ENCODE data around the gene KLHL7.

The KLHL7 gene, protein sequence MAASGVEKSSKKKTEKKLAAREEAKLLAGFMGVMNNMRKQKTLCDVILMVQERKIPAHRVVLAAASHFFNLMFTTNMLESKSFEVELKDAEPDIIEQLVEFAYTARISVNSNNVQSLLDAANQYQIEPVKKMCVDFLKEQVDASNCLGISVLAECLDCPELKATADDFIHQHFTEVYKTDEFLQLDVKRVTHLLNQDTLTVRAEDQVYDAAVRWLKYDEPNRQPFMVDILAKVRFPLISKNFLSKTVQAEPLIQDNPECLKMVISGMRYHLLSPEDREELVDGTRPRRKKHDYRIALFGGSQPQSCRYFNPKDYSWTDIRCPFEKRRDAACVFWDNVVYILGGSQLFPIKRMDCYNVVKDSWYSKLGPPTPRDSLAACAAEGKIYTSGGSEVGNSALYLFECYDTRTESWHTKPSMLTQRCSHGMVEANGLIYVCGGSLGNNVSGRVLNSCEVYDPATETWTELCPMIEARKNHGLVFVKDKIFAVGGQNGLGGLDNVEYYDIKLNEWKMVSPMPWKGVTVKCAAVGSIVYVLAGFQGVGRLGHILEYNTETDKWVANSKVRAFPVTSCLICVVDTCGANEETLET

DNA sequence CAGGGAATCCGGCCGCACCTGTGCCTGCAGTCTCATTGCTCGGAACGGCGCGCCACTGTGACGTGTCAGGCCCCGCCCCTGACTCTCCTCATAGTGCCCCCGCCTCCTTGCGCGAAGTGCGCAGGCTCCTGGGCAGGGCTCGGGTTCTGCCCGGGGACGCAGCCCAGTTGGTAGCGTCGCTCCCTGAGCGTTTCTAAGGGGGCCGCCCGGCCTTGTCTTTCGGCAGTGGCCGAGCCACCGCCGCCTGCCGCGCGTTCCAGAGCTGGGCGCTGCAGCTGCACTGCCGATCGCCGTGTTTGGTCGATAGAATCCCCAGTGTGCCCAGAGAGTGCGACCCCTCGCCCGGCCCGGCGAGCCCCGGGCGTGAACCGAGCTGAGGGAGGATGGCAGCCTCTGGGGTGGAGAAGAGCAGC lies at the start of gene KLHL7:
Gene KLHL7 (plus strand): TSS at position 142 of the 413 bp plus-strand sequence. CDS start 242 bp downstream, at position 384.
- peak; percentile 96 for DNase-seq

DNA sequence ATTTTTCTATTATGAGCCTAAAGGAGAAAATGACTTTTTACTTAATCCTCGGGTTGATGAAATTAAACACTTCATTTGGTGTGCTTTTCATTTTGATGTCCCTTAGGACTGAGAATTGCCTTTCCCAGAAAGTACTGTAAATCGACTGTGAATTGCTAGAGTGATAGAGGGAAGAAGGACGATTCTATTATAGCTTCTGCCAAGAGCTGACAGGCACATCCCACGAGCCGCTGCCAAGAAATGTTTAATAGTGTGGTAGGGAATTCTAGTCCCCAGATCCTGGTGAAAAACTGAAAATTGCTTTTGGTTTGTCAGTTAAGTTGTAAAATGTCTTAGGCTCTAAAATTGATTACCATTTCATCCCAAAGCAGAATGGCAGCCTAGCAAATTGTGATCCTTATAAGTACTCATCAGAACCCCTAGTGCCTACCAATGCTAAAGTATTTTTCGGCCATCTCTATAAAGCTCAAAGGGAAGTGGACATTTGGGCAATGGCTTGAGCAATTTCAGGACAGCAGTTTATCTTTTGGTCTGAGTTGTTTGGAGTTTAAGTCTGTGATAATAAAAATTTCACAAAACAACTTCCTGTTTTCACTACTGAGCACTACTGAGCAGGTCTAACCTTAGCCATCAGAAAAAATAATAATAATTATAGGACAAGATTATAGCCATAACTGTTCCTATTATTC lies 47.0 kb upstream of the KLHL7 start:
- no peak for DNase-seq

DNA sequence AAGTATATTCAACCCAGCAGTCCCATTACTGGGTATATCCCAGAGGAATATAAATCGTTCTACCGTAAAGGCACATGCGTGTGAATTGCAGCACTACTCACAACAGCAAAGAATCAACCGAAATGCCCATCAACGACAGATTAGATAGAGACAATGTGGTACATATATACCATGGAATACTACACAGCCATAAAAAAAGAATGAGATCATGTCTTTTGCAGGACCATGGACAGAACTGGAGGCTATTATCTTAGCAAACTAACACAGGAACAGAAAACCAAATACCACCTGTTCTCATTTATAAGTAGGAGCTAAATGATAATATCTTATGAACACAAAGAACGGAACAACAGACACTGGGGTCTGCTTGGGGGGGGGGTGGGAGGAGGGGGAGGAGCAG lies 44.3 kb upstream of the KLHL7 start:
- DNase-seq: no peak

DNA sequence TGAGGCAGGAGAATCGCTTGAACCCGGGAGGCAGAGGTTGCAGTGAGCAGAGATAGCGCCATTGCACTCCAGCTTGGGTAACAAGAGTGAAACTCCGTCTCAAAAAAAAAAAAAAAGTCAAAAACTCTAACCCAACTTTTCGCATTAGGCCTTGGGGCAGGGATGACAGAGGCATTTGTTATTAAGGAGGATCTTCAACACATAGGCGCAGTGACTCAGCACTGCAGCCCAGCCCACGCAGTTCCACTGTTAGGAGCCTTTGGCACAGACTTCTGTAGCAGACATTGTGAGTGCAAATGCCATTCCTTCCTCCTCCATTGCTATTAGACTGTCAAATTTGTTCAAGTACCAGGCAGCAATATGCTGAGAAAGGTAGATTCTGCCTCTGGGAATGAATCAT lies 43.1 kb upstream of the KLHL7 start:
- no peak for DNase-seq

DNA sequence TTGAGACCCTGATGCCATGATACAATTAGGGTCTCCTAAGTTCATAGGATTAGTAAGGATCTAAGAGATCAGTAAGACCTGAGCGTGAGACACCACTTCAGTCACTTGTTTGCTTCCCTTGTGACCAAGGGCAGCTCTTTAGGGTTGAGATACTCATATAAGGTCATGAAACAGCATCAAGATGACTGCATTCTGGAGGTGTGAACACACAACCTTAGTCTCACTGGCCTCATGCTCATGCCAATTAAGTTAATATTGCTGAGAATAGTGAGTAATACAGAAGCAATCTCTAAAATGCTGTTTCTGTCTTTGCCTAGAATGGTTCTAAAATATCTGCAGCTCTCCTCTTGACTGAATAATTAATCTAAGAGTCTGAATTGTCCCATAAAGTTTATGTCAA lies 39.6 kb upstream of the KLHL7 start:
- no peak for DNase-seq

DNA sequence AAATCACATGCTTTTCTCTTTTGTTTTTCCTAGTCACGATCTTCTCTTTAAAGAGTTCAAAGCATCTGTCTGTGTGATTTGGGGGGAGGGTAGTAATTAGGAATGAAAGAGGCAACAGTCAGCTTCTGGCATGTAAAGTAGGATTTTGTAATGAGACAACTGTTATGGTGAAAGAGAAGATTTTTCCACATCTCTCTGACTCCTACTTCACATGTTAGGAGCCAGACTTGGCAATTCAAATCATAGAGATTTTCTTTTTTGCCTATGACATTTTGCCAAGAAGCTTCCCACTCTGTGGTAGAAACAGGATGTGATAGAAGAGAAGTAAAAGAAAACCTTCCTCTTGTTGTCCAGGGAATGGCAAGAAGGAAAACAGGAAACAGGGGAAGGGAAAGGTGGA lies 38.3 kb upstream of the KLHL7 start:
- no peak for DNase-seq

DNA sequence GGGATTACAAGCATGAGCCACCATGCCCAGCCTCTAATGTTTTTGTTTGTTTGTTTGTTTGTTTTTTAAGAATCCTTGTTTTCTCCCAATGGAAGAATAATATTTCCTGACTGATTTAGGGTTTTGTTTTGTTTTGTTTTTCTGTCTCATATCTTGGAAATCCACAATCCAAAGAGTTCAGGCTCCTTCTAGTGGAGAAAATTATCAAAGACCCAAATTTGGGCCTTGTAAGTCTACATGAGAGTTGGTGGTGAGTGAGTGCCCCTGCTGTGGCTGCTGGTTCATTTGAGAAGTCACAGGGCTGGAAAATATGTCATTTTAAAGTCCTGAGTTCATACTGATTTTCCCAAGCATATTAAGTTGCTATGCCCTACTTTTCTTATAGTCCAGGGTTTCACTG lies 33.5 kb upstream of the KLHL7 start:
- DNase-seq: no peak

DNA sequence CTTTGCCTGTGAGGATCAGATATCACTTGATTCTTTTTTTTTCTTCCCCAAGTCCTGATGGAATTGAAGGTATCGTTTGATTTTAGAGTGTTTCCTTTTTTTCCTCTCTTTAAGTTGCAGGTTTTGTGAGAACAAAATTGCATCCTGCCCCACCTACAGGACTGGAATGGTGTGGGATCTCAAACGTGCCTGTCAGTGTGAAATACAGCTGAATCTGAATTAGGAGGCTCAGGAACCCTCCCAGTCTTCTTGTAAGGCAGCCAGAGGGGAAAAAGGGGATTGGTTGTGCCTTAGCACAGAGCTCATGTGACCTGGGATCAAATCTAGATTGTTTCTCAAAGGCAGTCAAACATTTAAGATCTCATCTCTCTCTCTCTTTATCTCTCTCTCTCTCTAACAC lies 32.7 kb upstream of the KLHL7 start:
- no peak for DNase-seq

DNA sequence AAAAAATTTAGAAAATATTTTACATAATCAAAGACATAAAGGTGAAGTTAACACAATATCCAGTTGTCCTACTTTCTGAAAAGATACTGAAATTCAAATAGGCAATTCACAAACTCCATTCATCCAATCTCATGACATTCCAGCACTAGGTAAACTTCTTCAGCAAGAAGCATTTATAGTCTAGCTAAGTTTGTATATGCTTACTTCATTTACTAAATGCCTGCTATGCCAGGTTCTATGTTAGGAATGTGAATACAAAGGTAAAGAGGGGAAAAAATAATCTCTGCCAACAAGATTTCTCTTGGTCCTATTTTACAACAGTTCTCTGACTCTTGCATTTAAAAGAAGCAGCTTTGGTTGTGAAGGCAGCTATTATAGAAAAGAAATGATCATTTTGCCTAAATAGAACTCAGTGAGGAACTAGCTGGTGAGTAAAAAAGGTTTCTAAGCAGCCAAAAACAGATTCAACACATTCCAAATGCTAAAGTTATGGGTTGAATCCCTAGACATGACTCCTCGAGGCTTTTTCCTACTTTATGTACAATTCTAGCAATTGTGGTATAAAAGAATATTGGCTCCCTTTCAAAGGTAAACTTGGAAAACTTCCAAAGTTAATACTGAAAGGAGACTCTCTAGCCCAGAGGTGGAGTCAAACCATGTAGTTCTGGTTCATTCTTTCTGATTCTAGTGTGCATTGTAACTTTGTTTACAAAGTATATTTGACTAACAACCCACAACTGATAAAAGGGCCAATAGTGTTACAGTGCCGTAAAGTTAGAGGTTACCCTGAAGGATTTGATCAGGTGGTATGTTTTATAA lies 30.9 kb upstream of the KLHL7 start:
- DNase-seq: no peak

DNA sequence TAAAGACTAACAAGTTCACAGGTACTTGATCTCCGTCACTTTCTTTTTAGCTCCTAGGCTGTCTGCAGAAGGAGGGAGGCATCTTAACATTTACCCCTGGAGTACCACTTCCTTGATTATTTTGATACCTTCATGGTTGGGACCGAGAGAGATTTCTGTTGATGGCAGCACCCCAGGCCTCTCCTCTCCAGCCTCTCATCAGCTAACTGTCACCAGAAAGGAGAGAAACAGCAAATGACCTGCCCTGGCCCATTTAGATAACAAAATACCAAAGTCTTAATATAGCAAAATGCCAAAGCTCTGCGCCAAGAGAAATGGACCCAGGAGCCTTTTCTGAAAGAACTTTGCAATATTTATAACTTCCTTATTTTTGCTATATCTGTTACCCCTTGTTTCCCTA lies 30.0 kb upstream of the KLHL7 start:
- DNase-seq: no peak

DNA sequence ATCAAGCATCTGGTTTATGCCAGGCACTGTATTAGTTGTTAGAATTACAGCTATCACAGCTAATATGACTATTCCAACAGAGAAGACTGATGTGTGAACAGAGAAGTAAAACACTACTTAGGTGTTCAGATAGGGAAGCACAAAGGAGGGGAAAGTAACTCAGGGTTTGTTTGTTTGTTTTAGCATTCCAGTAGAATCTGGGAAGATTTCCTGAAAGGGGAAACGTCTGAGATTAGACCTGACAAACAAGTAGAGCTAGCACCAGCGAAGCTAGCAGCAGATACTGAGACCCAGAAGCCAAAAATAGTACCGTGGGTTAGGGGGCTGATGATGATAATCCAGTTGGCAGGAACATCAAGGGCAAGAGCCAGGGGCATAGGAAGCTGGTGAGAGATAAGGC lies 28.8 kb upstream of the KLHL7 start:
- no peak for DNase-seq

DNA sequence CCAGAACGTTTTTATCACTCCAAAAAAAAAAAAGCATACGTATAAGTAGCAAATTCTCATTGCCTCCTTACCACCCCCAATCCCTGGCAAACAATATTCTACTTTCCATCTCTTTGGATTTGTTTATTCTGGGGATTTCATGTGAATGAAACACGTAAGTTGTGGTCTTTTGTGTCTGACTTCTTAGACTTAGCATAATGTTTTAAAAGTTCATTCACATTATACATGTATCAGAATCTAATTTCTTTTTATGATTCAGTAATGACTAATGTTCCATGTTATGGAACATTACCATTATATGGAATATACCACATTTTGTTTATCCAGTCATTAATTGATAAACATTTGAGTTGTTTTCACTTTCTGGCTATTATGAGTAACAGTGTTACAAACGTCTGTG lies 12.5 kb upstream of the KLHL7 start:
- no peak for DNase-seq

DNA sequence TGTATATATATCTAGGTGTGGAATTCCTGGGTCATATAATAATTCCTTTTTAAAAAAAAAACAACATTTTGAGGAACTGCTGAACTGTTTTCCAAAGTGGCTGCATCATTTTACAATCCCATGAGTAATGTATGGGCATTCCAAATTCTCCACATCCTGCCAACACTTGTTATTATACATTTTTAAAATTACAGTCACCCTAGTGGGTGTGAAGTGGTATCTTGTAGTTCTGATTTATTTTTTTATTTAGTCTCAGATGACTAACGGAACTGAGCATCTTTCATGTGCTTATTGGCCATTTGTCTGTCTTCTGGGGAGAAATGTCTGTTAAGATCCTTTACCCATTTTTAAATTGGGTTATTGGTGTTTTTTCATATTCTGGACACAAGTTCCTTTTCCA lies 12.0 kb upstream of the KLHL7 start:
- no peak for DNase-seq

DNA sequence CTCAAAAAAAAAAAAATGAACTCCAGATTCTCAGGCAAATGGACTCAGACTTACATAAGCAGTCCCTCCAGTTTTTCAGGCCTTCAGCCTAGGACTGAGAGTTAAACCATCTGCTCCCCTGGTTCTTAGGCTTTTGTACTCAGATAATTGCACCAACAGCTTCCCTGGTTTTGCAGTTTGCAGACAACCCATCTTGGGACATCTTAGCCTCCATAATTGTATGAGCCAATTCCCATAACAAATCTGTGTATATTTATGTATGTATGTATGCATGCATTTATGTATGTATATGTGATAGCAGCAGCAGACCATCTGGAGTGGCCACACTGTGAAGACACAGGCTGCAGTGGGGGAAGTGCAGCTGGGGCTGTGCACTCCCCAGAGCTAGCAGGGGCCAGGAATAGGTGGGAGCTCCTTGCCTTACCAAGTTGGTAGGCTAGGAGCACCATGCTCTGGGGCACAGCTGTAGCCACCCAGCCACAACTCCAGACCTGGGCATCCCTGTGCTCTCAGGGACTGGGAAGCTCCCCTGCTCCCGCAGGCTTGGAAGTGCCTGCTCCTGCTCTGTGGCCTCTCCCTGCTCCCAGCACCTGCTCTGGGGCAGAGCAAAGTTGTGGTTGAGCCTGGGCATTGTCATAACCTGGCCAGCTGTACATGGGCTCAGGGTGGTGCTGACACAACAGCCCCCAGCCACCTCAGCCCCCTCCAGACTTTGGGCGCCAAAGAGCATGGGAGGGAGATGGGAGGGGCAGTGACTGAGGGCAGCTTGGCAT lies 8.9 kb upstream of the KLHL7 start:
- DNase-seq: no peak

DNA sequence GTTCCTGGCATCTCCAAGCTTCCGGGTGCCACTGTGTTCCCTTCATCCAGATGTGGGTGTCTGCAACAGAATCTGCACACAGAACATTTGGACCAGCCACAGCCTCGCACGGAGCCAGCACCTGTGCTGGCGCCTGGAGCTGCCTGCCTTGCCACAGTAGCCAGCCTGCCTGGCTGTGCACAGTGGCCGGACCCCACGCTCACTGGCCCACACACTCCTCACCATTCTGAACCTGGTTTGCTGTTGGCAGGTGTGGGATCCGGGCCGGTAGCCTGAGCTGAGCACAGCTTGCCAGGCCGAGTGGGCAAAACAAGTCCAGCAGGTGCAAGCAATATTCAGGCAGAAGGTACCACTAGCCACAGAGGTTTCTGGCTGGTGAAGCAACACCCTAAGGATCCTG lies 7.6 kb upstream of the KLHL7 start:
- no peak for DNase-seq

DNA sequence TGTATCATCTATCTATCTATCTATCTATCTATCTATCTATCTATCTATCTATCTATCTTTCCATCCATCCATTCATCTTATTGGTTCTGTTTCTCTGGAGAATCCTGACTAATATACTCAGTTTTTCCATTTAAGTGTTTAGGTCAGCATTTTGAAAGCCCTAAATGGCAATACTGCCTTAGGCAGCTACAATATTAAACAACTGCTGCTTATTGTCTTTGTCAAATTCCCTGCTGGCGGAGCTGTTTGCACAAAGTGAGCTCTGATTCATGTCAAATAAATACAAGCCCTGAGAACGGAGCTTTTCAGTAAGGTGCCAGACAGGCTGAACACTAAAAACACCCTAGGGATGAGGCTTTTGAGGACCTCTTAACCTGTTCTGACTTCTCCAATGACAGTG lies 7.1 kb upstream of the KLHL7 start:
- DNase-seq: no peak

DNA sequence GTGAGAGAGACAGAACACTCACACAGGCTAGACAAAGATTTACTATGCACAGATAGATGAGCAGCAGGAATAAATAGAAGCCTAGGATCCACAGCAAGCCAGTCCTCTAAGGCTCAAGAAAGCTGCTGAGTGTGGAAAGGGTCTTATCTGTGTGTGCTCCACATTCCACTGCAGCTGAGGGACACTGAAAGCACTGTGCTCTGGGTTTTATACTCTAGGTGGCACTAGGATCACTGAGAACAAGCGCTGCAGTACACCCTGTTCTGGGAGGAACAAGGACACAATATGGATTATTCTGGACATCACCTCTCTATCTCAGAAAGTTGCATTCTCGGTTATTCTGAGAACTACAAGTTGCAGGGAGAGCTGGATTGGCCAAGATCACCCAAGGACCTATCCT lies 4.9 kb upstream of the KLHL7 start:
- no peak for DNase-seq

DNA sequence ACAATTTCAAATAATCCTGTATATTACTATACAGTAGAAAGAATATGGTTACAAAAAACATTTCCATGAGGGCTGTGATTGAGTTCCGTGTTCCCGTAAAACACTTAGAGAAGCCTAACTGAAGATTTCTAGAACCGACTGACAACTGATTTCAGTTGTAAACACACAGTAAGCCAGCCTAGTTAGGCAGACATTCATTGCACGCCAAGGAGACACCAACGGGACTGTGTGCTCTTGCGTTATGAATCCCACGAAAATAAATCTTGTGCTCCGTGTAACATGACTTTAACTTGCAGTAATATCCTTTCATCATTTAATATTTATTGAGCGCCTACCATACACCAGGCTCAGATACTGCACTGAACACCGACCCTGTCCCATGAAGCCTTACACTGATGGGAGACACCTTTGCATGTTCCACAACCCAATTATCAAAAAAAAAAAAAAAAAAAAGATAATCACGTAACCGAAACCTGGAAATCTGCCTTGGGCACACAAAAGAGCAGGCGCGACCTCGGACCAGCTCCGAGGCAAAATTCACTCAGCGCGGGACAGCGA lies 420 bp upstream of the KLHL7 start:
- DNase-seq: no peak

DNA sequence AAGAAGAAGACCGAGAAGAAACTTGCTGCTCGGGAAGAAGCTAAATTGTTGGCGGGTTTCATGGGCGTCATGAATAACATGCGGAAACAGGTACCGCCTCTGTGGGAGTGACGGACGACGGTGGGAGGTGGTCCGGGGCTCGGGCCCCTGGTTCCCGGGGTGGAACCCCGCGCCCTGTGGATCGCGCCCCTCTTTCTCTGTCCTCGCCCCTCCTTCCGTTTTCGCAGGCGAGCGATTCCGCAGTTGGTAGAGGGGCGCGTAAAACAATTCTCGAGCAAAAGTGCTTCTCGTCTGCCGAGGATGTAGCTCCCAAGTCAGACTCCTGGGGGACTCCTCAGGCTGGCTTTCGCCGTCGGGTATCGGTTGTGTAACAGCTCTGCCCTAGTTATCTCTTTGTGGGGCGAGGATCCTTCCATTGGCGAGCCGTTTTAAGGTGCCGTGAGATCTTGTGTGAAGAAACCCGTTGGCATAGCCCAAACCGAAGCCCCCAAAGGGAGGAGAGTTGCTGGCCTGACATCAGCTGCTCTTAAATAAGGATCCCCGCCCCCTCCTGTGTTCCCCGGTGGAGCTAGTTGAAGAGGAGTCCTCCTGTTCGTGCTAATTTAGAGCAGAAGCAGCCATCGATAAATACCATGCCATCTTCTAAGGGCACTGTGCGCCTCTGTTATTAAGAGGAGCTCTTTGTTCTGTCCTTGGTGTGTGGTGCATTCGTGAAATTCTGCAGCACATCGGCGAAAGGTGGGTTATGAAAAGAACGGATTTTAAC lies 655 bp downstream of the KLHL7 start:
- DNase-seq: peak; percentile 44

DNA sequence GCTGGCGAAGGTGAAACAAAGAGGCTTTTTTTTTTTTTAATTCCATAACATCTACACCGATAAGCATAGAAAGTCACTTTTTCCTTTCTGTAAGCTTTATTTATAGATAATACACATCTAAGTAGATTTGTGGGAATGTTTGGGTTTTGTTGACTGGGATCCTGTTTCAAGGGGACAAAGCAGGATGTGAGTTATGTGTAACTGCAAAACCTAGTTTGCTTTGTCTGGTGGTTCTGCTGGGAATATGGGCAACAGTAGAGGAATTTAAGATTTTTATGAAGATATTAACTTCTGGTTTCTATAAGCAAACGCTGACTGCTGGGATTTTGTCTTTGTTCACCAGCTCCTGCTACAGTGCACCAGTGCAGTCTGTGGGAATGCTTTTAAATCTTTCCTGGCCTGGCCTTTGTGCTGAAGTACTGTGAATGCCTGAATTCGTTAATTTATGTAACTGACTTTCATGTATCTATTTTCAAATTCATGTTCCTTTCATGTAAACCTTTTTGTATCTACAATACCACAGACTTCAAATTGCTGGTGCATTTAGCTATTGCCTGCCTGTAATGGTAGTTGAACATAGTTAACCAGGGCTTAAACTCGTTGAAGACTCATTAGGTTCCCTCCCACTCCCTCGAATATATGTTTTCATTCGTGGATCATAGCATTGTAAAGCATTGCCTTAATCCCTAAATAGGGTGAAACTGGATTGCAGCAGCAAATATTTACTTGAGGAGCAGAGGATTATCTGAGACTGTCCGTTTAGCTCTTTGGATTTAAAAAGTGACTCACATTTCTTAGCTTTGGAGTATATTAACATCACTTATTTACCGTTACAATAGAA lies 1.5 kb downstream of the KLHL7 start:
- no peak for DNase-seq

Measured in activated CD4-positive, alpha-beta T cell treated with anti-CD3 and anti-CD28 coated beads, Interleukin-2, amount 50 U/mL, for 1 hour (primary cell).